C4-2B (cell line): Measurements from ENCODE around the gene RGS16.

Experiments used
- CTCF ChIP-seq: fragments of 450-650 bp; conservative IDR thresholded peaks from 2 replicates; pipeline ENCODE4 v1.5.1; 2017; ENCODE audit warnings: mild to moderate bottlenecking
- ZFX ChIP-seq: fragments of 450-650 bp; IDR thresholded peaks from 2 replicates; pipeline ENCODE4 v1.6.1; 2017

- no peak for TF ChIP-seq CTCF
- no peak for TF ChIP-seq ZFX
Measured at GRCh38 chr1:182624577-182624976, 20.4 kb upstream of the RGS16 start.
